Measurements from ENCODE around the gene IGHMBP2.

IGHMBP2 gene

DNA sequence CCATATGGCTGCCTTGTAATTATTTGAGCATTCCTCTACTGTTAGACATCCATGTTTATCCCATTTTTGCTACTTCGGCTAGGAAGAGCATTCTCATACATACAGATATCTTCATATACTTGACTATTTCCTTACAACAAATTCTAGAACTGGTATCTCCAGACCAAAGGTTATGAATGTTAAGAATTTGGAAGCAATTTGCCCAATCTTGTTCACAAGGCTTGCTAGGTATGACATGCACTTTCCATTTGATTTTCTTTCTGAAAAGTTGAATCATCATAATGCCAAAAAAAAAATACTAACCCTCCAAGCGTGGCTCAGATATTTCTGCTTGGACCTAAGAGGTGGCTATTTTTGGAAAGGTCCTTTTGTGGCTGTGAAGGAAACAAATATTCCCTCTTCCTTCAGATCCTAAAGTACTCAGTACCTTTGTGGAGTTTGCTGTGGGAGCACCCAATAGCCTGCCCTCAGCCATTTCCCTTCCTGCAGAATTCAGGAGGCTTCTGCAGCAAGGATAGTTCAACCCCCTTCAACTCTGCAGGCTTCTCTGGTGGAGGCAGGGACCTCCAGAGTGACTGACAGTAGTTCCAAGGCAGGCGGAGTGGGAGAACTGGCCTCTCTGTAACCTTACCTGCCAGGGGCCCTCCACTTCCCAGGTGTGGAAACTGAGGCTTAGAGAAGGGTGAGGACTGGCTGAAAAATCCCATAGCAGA, 40.0 kb upstream of the IGHMBP2 start:
- Histone ChIP-seq H3K79me1 (replicated peaks; ENCODE audit: low read length, poor library complexity, severe bottlenecking) (no peaks in the 10 kb centered on the region), H3K23ac (ENCODE audit: low read length in 2 of 2) (no peak overlapping the region), H2AFZ (ENCODE audit: low read depth, low read length) (no peak overlapping the region), H3K4me1 (ENCODE audit: control insufficient read depth, insufficient read depth, low read depth, low read length) (no peaks in the 10 kb centered on the region), H2BK120ac (ENCODE audit: low read depth, low read length) (no peak overlapping the region), H3K36me3 (ENCODE audit: control insufficient read depth in 1 of 2, insufficient read depth in 2 of 2, low read depth in 1 of 2, low read length in 2 of 2) (no peaks in the 10 kb centered on the region), H2BK5ac (ENCODE audit: low read depth, low read length, poor library complexity, severe bottlenecking) (no peak overlapping the region), H2BK12ac (ENCODE audit: low read length in 2 of 2) (no peak overlapping the region), H3K9me3 (ENCODE audit: control insufficient read depth, low read length) (peaks cover 11% of the 10 kb centered on the region), H4K91ac (ENCODE audit: low read length) (no peak overlapping the region), H3K4me3 (ENCODE audit: insufficient read depth in 1 of 2, low read depth in 1 of 2, low read length in 2 of 2) (no peak overlapping the region), H3K18ac (ENCODE audit: low read depth in 1 of 2, low read length in 2 of 2) (no peak overlapping the region), H2BK15ac (ENCODE audit: low read depth, poor library complexity, severe bottlenecking) (no peak overlapping the region), H3K27ac (ENCODE audit: low read length, poor library complexity, severe bottlenecking) (no peak overlapping the region), H3K4ac (ENCODE audit: low read depth in 1 of 2, low read length in 2 of 2) (no peak overlapping the region), H3K4me2 (ENCODE audit: low read length, poor library complexity, severe bottlenecking) (no peak overlapping the region), H3K27me3 (ENCODE audit: control insufficient read depth in 1 of 2, insufficient read depth in 1 of 2, low read length in 2 of 2) (peaks cover 7% of the 10 kb centered on the region in 2 experiments), H3K14ac (ENCODE audit: low read length in 2 of 2) (no peak overlapping the region), H3K9ac (ENCODE audit: low read length) (no peak overlapping the region), H2AK5ac (ENCODE audit: low read length, severe bottlenecking) (no peak overlapping the region), H4K8ac (ENCODE audit: low read length) (no peak overlapping the region)
- DNase-seq = no peak
- 100% methylated on average over 2 of the region's 3 CpGs for WGBS

DNA sequence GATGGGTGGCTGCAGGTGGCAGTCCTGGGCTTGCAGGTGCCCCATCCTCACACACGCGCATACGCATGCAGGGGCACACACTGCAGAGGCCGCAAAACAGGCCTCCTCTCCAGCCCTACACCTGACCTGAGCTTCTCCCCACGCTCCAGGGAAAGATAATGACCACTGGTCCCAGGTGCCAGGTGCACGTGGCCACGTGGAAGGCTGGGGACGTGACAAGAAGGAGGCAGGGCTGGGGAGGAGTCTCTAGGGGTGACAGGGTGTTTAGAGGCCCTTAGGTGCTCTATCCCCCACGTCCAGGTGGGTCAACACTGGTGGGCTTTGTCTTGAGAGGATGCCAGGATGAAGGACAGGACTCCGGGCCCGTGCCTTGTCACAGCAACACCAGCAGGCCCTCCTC, 38.5 kb upstream of the IGHMBP2 start:
- no peaks in the 10 kb centered on the region for H3K36me3 ChIP-seq (ENCODE audit: control insufficient read depth in 1 of 2, insufficient read depth in 2 of 2, low read depth in 1 of 2, low read length in 2 of 2)
- H3K4me3 ChIP-seq (ENCODE audit: insufficient read depth in 1 of 2, low read depth in 1 of 2, low read length in 2 of 2) = no peak overlapping the region
- no peak overlapping the region for H3K18ac ChIP-seq (ENCODE audit: low read depth in 1 of 2, low read length in 2 of 2)
- H2BK5ac ChIP-seq (ENCODE audit: low read depth, low read length, poor library complexity, severe bottlenecking) = no peak overlapping the region
- H3K4me1 ChIP-seq (ENCODE audit: control insufficient read depth, insufficient read depth, low read depth, low read length) = no peaks in the 10 kb centered on the region
- H2AFZ ChIP-seq (ENCODE audit: low read depth, low read length) = no peak overlapping the region
- H4K91ac ChIP-seq (ENCODE audit: low read length) = no peak overlapping the region
- no peak for DNase-seq
- no peak overlapping the region for H2BK12ac ChIP-seq (ENCODE audit: low read length in 2 of 2)
- peaks cover 11% of the 10 kb centered on the region for H3K9me3 ChIP-seq (ENCODE audit: control insufficient read depth, low read length)
- no peak overlapping the region for H4K8ac ChIP-seq (ENCODE audit: low read length)
- peaks cover 11 to 19% of the 10 kb centered on the region in 2 experiments for H3K27me3 ChIP-seq (ENCODE audit: control insufficient read depth in 1 of 2, insufficient read depth in 1 of 2, low read length in 2 of 2)
- H3K4ac ChIP-seq (ENCODE audit: low read depth in 1 of 2, low read length in 2 of 2) = no peak overlapping the region
- no peak overlapping the region for H2AK5ac ChIP-seq (ENCODE audit: low read length, severe bottlenecking)
- H3K79me1 ChIP-seq (replicated peaks; ENCODE audit: low read length, poor library complexity, severe bottlenecking) = no peaks in the 10 kb centered on the region
- no peak overlapping the region for H2BK15ac ChIP-seq (ENCODE audit: low read depth, poor library complexity, severe bottlenecking)
- no peak overlapping the region for H3K9ac ChIP-seq (ENCODE audit: low read length)
- no peak overlapping the region for H3K27ac ChIP-seq (ENCODE audit: low read length, poor library complexity, severe bottlenecking)
- H2BK120ac ChIP-seq (ENCODE audit: low read depth, low read length) = no peak overlapping the region
- H3K23ac ChIP-seq (ENCODE audit: low read length in 2 of 2) = no peak overlapping the region
- no peak overlapping the region for H3K14ac ChIP-seq (ENCODE audit: low read length in 2 of 2)
- 85% methylated on average over 10 of the region's 11 CpGs for WGBS
- no peak overlapping the region for H3K4me2 ChIP-seq (ENCODE audit: low read length, poor library complexity, severe bottlenecking)

DNA sequence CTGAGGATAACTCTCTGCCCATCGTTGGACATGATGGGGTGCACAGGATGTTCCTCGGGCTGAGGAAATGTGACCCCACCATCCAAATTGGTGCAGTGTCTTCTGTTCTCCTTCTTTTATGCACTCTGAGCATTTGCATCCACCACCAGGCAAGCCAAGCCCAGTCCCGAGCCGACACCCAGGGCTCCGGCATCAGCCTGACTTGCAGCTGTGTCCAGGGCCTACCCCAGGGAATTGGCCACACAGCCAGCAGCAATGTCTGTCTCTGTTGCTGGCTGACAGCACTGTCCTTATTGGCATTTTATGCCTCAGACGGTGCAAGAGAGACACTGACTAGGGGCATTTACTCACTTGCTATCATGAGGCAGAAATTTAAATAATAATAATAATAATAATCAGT, 36.6 kb upstream of the IGHMBP2 start:
- Histone ChIP-seq H3K4me2 (ENCODE audit: low read length, poor library complexity, severe bottlenecking) (no peak overlapping the region), H2BK120ac (ENCODE audit: low read depth, low read length) (no peak overlapping the region), H2AK5ac (ENCODE audit: low read length, severe bottlenecking) (no peak overlapping the region), H2BK15ac (ENCODE audit: low read depth, poor library complexity, severe bottlenecking) (no peak overlapping the region), H4K8ac (ENCODE audit: low read length) (no peak overlapping the region), H3K79me1 (replicated peaks; ENCODE audit: low read length, poor library complexity, severe bottlenecking) (no peaks in the 10 kb centered on the region), H2AFZ (ENCODE audit: low read depth, low read length) (no peak overlapping the region), H2BK12ac (ENCODE audit: low read length in 2 of 2) (no peak overlapping the region), H3K14ac (ENCODE audit: low read length in 2 of 2) (no peak overlapping the region), H2BK5ac (ENCODE audit: low read depth, low read length, poor library complexity, severe bottlenecking) (no peak overlapping the region), H3K23ac (ENCODE audit: low read length in 2 of 2) (no peak overlapping the region), H3K9ac (ENCODE audit: low read length) (no peak overlapping the region), H3K27ac (ENCODE audit: low read length, poor library complexity, severe bottlenecking) (no peak overlapping the region), H3K4me1 (ENCODE audit: control insufficient read depth, insufficient read depth, low read depth, low read length) (no peaks in the 10 kb centered on the region), H3K18ac (ENCODE audit: low read depth in 1 of 2, low read length in 2 of 2) (no peak overlapping the region), H3K36me3 (ENCODE audit: control insufficient read depth in 1 of 2, insufficient read depth in 2 of 2, low read depth in 1 of 2, low read length in 2 of 2) (no peaks in the 10 kb centered on the region), H3K9me3 (ENCODE audit: control insufficient read depth, low read length) (peaks cover 11% of the 10 kb centered on the region), H3K4ac (ENCODE audit: low read depth in 1 of 2, low read length in 2 of 2) (no peak overlapping the region), H4K91ac (ENCODE audit: low read length) (no peak overlapping the region), H3K27me3 (ENCODE audit: control insufficient read depth in 1 of 2, insufficient read depth in 1 of 2, low read length in 2 of 2) (peaks cover 18 to 26% of the 10 kb centered on the region in 2 experiments), H3K4me3 (ENCODE audit: insufficient read depth in 1 of 2, low read depth in 1 of 2, low read length in 2 of 2) (no peak overlapping the region)
- 80% methylated on average over 5 of the region's 6 CpGs for whole genome bisulfite sequencing
- no peak for DNase-seq

DNA sequence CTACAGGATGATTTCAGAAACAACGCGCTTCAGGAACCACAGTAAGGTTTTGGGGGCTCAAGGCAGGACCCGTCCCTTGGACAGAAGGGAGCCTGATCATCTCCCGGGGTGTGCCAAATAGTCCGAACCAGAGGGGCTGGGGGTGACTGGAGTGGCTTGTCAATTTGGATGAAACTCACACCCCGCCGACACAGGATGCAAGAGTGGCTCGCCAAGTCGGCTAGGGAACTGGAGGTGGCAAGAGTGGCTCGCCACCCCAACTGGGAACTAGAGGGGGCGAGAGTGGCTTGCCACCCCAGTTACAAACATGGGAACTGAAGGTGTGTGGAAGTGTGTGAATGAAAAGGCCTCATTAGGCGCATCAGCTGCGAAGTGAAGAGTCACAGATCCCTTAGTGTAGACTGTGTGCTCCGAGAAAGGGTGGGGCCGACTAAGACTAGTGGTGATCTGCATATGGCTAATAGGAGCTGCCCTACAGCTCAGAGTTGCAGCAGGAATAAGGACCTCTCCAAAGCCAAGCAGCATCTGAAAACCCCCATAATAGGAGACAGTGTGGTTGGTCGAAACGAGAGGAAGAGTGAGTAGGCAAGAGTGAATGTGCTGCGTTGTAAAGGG, 35.4 kb upstream of the IGHMBP2 start:
- no peak overlapping the region for H3K4ac ChIP-seq (ENCODE audit: low read depth in 1 of 2, low read length in 2 of 2)
- no peak overlapping the region for H2BK5ac ChIP-seq (ENCODE audit: low read depth, low read length, poor library complexity, severe bottlenecking)
- no peak overlapping the region for H2AK5ac ChIP-seq (ENCODE audit: low read length, severe bottlenecking)
- 87% methylated on average over 18 of the region's 18 CpGs for WGBS
- H2BK120ac ChIP-seq (ENCODE audit: low read depth, low read length) = no peak overlapping the region
- no peak overlapping the region for H3K9ac ChIP-seq (ENCODE audit: low read length)
- H4K8ac ChIP-seq (ENCODE audit: low read length) = no peak overlapping the region
- H3K4me1 ChIP-seq (ENCODE audit: control insufficient read depth, insufficient read depth, low read depth, low read length) = no peaks in the 10 kb centered on the region
- H4K91ac ChIP-seq (ENCODE audit: low read length) = no peak overlapping the region
- H3K79me1 ChIP-seq (replicated peaks; ENCODE audit: low read length, poor library complexity, severe bottlenecking) = no peaks in the 10 kb centered on the region
- H3K27ac ChIP-seq (ENCODE audit: low read length, poor library complexity, severe bottlenecking) = no peak overlapping the region
- peaks cover 14 to 38% of the 10 kb centered on the region in 2 experiments for H3K27me3 ChIP-seq (ENCODE audit: control insufficient read depth in 1 of 2, insufficient read depth in 1 of 2, low read length in 2 of 2)
- H3K36me3 ChIP-seq (ENCODE audit: control insufficient read depth in 1 of 2, insufficient read depth in 2 of 2, low read depth in 1 of 2, low read length in 2 of 2) = no peaks in the 10 kb centered on the region
- no peak overlapping the region for H2BK12ac ChIP-seq (ENCODE audit: low read length in 2 of 2)
- no peak overlapping the region for H2AFZ ChIP-seq (ENCODE audit: low read depth, low read length)
- DNase-seq = no peak
- no peak overlapping the region for H3K14ac ChIP-seq (ENCODE audit: low read length in 2 of 2)
- no peak overlapping the region for H3K23ac ChIP-seq (ENCODE audit: low read length in 2 of 2)
- no peak overlapping the region for H2BK15ac ChIP-seq (ENCODE audit: low read depth, poor library complexity, severe bottlenecking)
- H3K4me3 ChIP-seq (ENCODE audit: insufficient read depth in 1 of 2, low read depth in 1 of 2, low read length in 2 of 2) = no peak overlapping the region
- H3K18ac ChIP-seq (ENCODE audit: low read depth in 1 of 2, low read length in 2 of 2) = no peak overlapping the region
- H3K9me3 ChIP-seq (ENCODE audit: control insufficient read depth, low read length) = peaks cover 10% of the 10 kb centered on the region
- H3K4me2 ChIP-seq (ENCODE audit: low read length, poor library complexity, severe bottlenecking) = no peak overlapping the region
